ENCODE results near the gene NHLH1. TPM values are rescaled to one million over a fixed set of nuclear protein-coding genes. Genes with fewer than 3 reads are reported as not detected.

NHLH1 gene
- total and polyA plus RNA-seq, 10 of the 15 experiments (the other 5 are each of a cell fraction or from before 2014, with no cell fraction given), result 0.22 to 0.98 (median 0.43) TPM; not detected in 1

DNA sequence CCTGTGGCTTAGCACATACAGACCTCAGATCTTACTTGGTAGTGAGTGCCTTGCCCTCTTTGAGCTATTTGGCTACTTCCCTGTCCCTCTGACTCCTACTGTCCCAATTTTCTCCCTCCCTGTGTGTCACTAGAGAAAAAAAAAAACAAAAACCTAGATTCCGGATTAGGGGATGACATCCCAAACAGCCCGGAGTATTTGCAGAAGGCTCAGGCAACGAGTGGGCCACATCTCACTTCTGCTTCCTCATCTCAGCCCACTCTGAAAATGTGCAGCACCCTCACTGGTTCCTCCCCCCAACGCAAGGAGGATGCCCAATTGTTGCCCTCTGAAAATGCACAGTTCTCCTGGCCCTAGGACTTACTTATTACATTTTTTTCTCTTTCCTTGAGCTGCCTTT is 4.9 kb downstream of the NHLH1 start (continued):
- no peak for TF ChIP-seq BHLHE40 (IDR thresholded peaks at IDR 0.05; ENCODE audit: borderline replicate concordance in 1 of 2, low read depth in 2 of 2, low read length in 1 of 2)
- TF ChIP-seq POU2F2 (IDR thresholded peaks at IDR 0.05; ENCODE audit: borderline replicate concordance, low read depth, low read length), result no peak

DNA sequence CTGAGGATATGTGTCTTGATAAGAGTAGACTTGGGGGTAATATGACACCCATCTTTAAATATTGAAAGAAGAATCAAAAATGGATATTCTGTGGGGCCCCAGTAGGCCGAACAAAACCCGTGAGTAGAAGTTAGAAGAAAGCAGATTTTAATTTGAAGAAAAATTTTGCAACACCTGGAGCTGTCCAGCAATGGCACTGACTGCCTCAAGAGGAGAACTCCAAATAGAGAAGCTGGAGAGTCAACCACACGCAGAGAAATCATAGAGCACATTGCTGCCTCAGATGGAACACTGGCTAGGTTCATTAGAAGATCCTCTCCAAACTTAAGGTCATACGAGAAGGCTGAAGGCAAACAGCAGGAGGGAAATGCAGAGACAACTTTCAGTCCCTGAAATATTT is 6.8 kb downstream of the NHLH1 start:
- Histone ChIP-seq H3K9me3 (replicated peaks; ENCODE audit: control insufficient read depth, insufficient read depth, low read length) (no peaks in the 10 kb centered on the region), H2AFZ (ENCODE audit: control insufficient read depth, low read depth, low read length) (no peak overlapping the region), H3K4me2 (ENCODE audit: control insufficient read depth, insufficient read depth) (no peak overlapping the region), H3K27ac (ENCODE audit: control insufficient read depth, insufficient read depth) (no peak overlapping the region), H4K20me1 (ENCODE audit: control insufficient read depth, insufficient read depth) (no peaks in the 10 kb centered on the region), H3K4me1 (ENCODE audit: control insufficient read depth, insufficient read depth, low read length) (peaks cover 15% of the 10 kb centered on the region), H3K79me2 (ENCODE audit: control insufficient read depth, insufficient read depth, low read length) (no peaks in the 10 kb centered on the region), H3K36me3 (ENCODE audit: control insufficient read depth in 2 of 2, insufficient read depth in 2 of 2, low read length in 1 of 2) (no peaks in the 10 kb centered on the region), H3K4me3 (no peak overlapping the region), H3K9ac (ENCODE audit: control insufficient read depth, insufficient read depth, low read length) (no peak overlapping the region), H3K27me3 (replicated peaks in 1 of 2; ENCODE audit: control insufficient read depth in 2 of 2, insufficient read depth in 2 of 2, low read length in 1 of 2) (no peaks in the 10 kb centered on the region)
- SMC1A ChIA-PET (ENCODE audit: uncharacterized antibody, unreplicated experiment), result interaction anchor here (1.2 to 5.0 kb wide), 4 partner anchors 27 to 182 kb away, joined by 3 to 44 read pairs (median 5); partner anchors contain the start of gene CASQ1
- ATAC-seq (no peak), DNase-seq (ENCODE audit: low read depth, low spot score) (no peak), FAIRE-seq (no peak)
- in situ Hi-C loops (cut with MboI) (no loop called here), intact Hi-C loops (cut with micrococcal nuclease; ENCODE audit: unreplicated experiment) (no loop called here)
- no peak for TF ChIP-seq GATAD2B (conservative IDR thresholded peaks at IDR 0.05; ENCODE audit: low read depth)
- TF ChIP-seq, protein P1, sequence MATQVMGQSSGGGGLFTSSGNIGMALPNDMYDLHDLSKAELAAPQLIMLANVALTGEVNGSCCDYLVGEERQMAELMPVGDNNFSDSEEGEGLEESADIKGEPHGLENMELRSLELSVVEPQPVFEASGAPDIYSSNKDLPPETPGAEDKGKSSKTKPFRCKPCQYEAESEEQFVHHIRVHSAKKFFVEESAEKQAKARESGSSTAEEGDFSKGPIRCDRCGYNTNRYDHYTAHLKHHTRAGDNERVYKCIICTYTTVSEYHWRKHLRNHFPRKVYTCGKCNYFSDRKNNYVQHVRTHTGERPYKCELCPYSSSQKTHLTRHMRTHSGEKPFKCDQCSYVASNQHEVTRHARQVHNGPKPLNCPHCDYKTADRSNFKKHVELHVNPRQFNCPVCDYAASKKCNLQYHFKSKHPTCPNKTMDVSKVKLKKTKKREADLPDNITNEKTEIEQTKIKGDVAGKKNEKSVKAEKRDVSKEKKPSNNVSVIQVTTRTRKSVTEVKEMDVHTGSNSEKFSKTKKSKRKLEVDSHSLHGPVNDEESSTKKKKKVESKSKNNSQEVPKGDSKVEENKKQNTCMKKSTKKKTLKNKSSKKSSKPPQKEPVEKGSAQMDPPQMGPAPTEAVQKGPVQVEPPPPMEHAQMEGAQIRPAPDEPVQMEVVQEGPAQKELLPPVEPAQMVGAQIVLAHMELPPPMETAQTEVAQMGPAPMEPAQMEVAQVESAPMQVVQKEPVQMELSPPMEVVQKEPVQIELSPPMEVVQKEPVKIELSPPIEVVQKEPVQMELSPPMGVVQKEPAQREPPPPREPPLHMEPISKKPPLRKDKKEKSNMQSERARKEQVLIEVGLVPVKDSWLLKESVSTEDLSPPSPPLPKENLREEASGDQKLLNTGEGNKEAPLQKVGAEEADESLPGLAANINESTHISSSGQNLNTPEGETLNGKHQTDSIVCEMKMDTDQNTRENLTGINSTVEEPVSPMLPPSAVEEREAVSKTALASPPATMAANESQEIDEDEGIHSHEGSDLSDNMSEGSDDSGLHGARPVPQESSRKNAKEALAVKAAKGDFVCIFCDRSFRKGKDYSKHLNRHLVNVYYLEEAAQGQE (IDR thresholded peaks at IDR 0.05; ENCODE audit: low read depth, low read length), result peak; percentile 61; the same call in 1 of the 2 replicates
- WGBS (ENCODE audit: insufficient coverage, insufficient replicate concordance, low lambda C conversion rate, missing lambda C conversion rate), result 67% methylated on average over 4 of the region's 4 CpGs
- POLR2A ChIA-PET, result no interaction called here
- RAD21 ChIA-PET (ENCODE audit: unreplicated experiment), result interaction anchor here (1.2 to 3.5 kb wide), 4 partner anchors 11 to 180 kb away, joined by 3 to 28 read pairs (median 4); no protein-coding TSS in a partner anchor
- BruUV-seq (replicated peaks), result no TSS peak
- CTCF ChIA-PET, result interaction anchor here (1.0 to 7.8 kb wide), 9 partner anchors 20 to 288 kb away, joined by 3 to 131 read pairs (median 5); no protein-coding TSS in a partner anchor
